Osteocyte (in vitro differentiated cells): ENCODE measurements around the gene LRRN4CL. TPM values are rescaled to one million over a fixed set of nuclear protein-coding genes. Genes with fewer than 3 reads are reported as not detected.
"Not testable (repeated sequence)": the region's sequence is repeated elsewhere in the genome, so short reads cannot be mapped to it uniquely, and the experiment has no call there.

ENCODE experiments used
- DNase-seq: peaks from one replicate; pipeline ENCODE4 v3.0.0; 2021; ENCODE audit warnings: mixed read lengths; ENCODE audit not compliant: unreplicated experiment; ENCODE audit errors: extremely low spot score
- H3K27ac Mint-ChIP-seq: one replicate; pipeline ENCODE4 v1.8.0; 2021; ENCODE audit warnings: mild to moderate bottlenecking, mixed read lengths; ENCODE audit not compliant: unreplicated experiment
- H3K27me3 Mint-ChIP-seq: one replicate; pipeline ENCODE4 v1.8.0; 2021; ENCODE audit warnings: mixed read lengths; ENCODE audit not compliant: unreplicated experiment
- H3K36me3 Mint-ChIP-seq: one replicate; pipeline ENCODE4 v1.8.0; 2021; ENCODE audit warnings: mixed read lengths; ENCODE audit not compliant: unreplicated experiment
- H3K4me1 Mint-ChIP-seq: one replicate; pipeline ENCODE4 v1.8.0; 2021; ENCODE audit warnings: mixed read lengths; ENCODE audit not compliant: unreplicated experiment
- H3K4me3 Mint-ChIP-seq: one replicate; pipeline ENCODE4 v1.8.0; 2021; ENCODE audit warnings: mild to moderate bottlenecking, moderate library complexity, mixed read lengths; ENCODE audit not compliant: unreplicated experiment
- H3K9me3 Mint-ChIP-seq: one replicate; pipeline ENCODE4 v1.8.0; 2021; ENCODE audit warnings: mixed read lengths; ENCODE audit not compliant: unreplicated experiment
- CTCF ChIP-seq: fragments of 200-600 bp; sonication (generic); IDR thresholded peaks from 2 replicates; pipeline ENCODE4 v1.5.0; 2021; ENCODE audit warnings: antibody characterized with exemption, mild to moderate bottlenecking, moderate library complexity
- total RNA-seq: library from RNA; stranded (reverse); gene quantifications from 2 replicates; pipeline ENCODE4 v1.2.1, GENCODE V29; 2021

Gene LRRN4CL
- total RNA-seq, 1 donor from 2014 or later, result 0.46 TPM

GRCh38 chr11:62656796-62657429, 32.4 kb downstream of the LRRN4CL start:
- no peaks in the 10 kb centered on the region for H3K36me3 Mint-ChIP-seq
- H3K4me1 Mint-ChIP-seq, result peaks cover 14% of the 10 kb centered on the region
- H3K27me3 Mint-ChIP-seq, result no peaks in the 10 kb centered on the region
- DNase-seq, result no peak
- TF ChIP-seq CTCF, result no peak
- no peak overlapping the region for H3K27ac Mint-ChIP-seq
- H3K9me3 Mint-ChIP-seq, result no peaks in the 10 kb centered on the region
- H3K4me3 Mint-ChIP-seq, result no peak overlapping the region

GRCh38 chr11:62654297-62654696, 35.0 kb downstream of the LRRN4CL start:
- H3K27ac Mint-ChIP-seq, result peak overlapping the region; percentile 98
- peaks cover 14% of the 10 kb centered on the region for H3K4me1 Mint-ChIP-seq
- peak overlapping the region; percentile 40 for H3K4me3 Mint-ChIP-seq
- H3K9me3 Mint-ChIP-seq, result no peaks in the 10 kb centered on the region
- peaks cover 2% of the 10 kb centered on the region for H3K36me3 Mint-ChIP-seq
- no peak for TF ChIP-seq CTCF
- H3K27me3 Mint-ChIP-seq, result no peaks in the 10 kb centered on the region
- no peak for DNase-seq

- H3K27me3 Mint-ChIP-seq, result no peaks in the 10 kb centered on the region
- no peaks in the 10 kb centered on the region for H3K9me3 Mint-ChIP-seq
- no peak for TF ChIP-seq CTCF
- H3K36me3 Mint-ChIP-seq, result peaks cover 7% of the 10 kb centered on the region
- DNase-seq, result no peak
- H3K4me1 Mint-ChIP-seq, result peaks cover 17% of the 10 kb centered on the region
- peak overlapping the region; percentile 85 for H3K27ac Mint-ChIP-seq
- H3K4me3 Mint-ChIP-seq, result peak overlapping the region; percentile 89
Observed at GRCh38 chr11:62652161-62653006, 36.9 kb downstream of the LRRN4CL start.

- H3K4me1 Mint-ChIP-seq, result peaks cover 28% of the 10 kb centered on the region
- H3K9me3 Mint-ChIP-seq, H3K27me3 Mint-ChIP-seq, H3K36me3 Mint-ChIP-seq, DNase-seq, H3K4me3 Mint-ChIP-seq, H3K27ac Mint-ChIP-seq: not testable (repeated sequence)
Observed at GRCh38 chr11:62650283-62650682, 39.0 kb downstream of the LRRN4CL start.

DNA sequence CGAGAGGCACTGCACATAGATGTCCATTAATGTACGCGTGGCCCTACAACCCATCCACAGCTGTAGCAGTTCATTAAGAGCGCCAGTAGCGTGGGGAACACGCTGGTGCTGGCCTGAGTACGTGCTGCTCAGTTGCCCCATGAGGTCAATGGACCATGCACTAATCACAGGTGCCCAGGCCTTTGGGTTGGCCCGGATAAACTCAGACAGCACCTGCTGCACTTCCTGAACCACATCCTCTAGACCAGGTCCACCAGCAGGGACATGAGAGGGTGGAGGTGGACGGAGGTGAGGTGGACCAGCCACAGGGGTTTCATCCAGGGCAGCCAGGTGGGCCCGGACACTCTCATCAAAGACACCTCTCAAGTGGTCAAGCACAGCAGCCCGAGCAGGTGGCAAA, 39.8 kb downstream of the LRRN4CL start:
- Mint-ChIP-seq H3K27ac (no peak overlapping the region), H3K4me3 (no peak overlapping the region), H3K27me3 (no peaks in the 10 kb centered on the region), H3K36me3 (peaks cover 7% of the 10 kb centered on the region), H3K4me1 (peaks cover 33% of the 10 kb centered on the region), H3K9me3 (no peaks in the 10 kb centered on the region)
- TF ChIP-seq CTCF, result no peak
- no peak for DNase-seq
